Stimulated activated CD8-positive, alpha-beta memory T cell treated with anti-CD3 and anti-CD28 coated beads, Interleukin-15, amount 100 ng/mL, for 4 hours (primary cell): ENCODE data around the gene MAP7D2.

ENCODE experiments used
- DNase-seq, 2 donors: peaks; one replicate each; pipeline ENCODE4 v3.0.0-alpha.2; 2020; ENCODE audit warnings: low read depth in 2 of 2

Gene MAP7D2

GRCh38 chrX:19972984-19973383, 143.7 kb downstream of the MAP7D2 start:
- no peak for DNase-seq

GRCh38 chrX:19968276-19968675, 148.4 kb downstream of the MAP7D2 start:
- no peak for DNase-seq

DNA sequence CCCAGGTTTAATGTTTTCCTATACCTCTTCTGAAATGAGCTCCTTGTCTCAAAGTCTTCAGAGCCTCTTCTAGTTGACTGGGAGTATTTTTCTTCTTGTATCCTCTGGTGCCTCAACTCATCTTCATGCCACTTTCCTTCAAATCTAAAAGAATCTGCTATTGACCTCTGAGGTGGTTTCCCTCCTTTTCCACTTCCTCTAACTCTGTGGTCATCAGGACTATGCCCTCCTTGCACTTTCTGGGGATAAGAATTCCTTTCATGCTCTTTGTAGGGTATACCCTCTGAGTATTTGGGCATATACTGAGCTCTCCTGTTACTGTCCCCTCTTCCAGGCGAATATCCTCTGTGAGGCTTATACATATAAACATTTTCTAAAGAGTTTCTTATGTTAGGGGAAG, 150.7 kb downstream of the MAP7D2 start:
- DNase-seq, result no peak

DNA sequence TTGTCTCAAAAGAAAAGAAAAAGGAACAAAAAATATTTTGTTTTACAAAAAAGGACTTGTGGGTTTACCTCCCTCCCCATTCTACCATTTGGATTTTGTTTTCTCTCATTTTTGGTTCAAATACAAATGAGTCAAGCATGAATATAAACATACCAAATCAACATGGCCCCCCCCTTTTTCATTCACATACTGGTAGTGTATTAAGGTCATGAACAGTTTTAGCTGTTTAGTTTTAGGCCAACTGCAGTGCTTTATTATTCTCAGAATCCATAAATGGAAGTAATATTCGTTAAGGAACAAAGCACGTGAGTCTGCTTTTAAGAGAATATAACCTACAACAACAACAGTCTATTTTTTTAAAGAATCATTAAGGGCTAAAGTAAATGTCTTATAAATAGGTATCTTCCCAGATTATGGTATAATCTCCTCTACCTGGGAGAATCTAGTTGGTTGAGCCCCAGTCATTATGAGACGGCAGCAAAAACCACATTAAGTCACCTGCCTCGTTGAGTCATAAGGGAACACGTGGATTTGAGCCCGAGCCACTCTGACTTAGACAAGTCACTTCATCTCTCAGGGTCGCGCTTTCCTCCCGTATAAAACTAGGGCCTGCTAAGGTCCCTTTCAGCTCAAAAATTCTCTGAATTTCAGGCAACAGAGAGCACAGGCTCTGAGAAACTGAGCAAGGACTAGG, 152.5 kb downstream of the MAP7D2 start:
- DNase-seq, result no peak

DNA sequence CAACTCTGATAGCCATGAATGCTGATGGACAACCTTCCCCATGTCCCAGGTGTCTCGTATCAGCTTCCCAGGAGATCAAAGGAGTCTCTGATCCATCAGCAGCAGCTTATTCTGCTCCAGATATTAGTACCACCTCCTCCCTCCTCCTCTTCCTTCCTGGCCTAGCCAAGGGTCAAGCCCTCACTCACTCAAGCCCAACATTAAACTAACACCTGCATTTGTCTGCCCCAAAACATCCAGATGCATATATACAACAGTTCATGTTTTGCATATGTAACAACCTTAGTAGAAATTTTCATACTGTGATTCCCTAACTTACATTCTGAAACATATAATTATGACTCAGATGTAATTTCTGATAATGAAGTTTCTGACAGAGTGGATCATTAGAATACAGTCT, 155.8 kb downstream of the MAP7D2 start:
- DNase-seq, result no peak

GRCh38 chrX:19958552-19959486, 157.9 kb downstream of the MAP7D2 start:
- DNase-seq, result no peak

DNA sequence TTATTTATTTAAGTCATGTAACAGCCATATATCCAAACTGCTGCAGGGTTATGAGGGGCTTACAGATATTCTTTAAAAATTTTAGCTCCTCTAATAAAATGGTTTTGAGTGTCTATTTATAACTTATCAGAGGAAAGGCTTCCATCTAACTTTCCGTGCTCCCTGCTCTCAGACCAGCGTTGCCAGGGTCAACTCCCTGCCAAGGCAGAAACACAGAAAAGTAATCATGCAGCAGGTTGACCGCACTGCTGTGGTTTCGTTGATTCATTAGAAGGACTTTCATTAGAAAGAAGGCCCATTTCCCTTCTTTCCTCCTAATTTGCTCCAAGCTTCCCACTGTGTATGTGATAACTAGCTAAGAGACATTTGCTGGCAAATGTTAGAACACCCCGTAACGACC, 159.8 kb downstream of the MAP7D2 start:
- DNase-seq, result no peak
